ENCODE results near the gene APBA1. TPM values are rescaled to one million over a fixed set of nuclear protein-coding genes. Genes with fewer than 3 reads are reported as not detected.

The APBA1 gene
- total and polyA plus RNA-seq, 2 donors (not counting 1 experiment from before 2014, with no cell fraction given), result 0.01 to 0.05 TPM

DNA sequence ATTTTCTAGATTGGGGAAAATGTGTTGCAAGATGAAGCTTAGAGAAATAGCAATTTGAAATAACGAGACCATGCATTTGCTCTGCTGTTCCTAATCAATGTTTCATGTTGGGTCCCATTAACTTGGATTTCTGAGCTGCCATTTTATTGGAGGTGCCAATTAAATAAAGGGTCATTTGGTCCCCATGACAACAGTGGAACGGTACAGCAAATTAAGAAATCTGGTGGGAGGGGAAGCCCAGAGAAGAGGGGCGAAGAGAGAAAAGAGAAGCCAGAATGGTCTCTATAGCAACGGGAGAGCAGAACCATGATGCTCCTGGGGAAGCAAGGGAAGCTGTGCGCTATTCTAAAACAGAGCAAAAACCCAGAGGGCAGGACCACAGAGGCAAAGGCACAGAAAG is 226.9 kb downstream of the APBA1 start:
- ATAC-seq (ENCODE audit: low read depth) (no peak), DNase-seq (no peak)
- Histone ChIP-seq H2AFZ (ENCODE audit: insufficient read depth, low read depth, low read length, poor library complexity, severe bottlenecking) (no peak overlapping the region), H3K4me2 (replicated peaks; ENCODE audit: low read depth, low read length, poor library complexity, severe bottlenecking) (no peak overlapping the region), H3K4me1 (ENCODE audit: control insufficient read depth in 2 of 2, insufficient read depth in 2 of 2, low read length in 2 of 2) (no peaks in the 10 kb centered on the region), H3K27me3 (replicated peaks in 1 of 4; ENCODE audit: control extremely low read depth in 1 of 4, control insufficient read depth in 3 of 4, insufficient read depth in 4 of 4, low read length in 3 of 4) (no peaks in the 10 kb centered on the region), H3K9ac (ENCODE audit: low read length) (no peak overlapping the region), H3K27ac (ENCODE audit: low read length in 2 of 2) (no peak overlapping the region), H3K79me2 (ENCODE audit: control insufficient read depth, insufficient read depth, low read length) (no peaks in the 10 kb centered on the region), H3K4me3 (ENCODE audit: control extremely low read depth in 1 of 5, extremely low read depth in 1 of 5, insufficient read depth in 1 of 5, low read depth in 2 of 5, low read length in 4 of 5) (no peak overlapping the region), H4K20me1 (ENCODE audit: control insufficient read depth, insufficient read depth, low read length, poor library complexity, severe bottlenecking) (no peaks in the 10 kb centered on the region), H3K9me3 (ENCODE audit: control extremely low read depth in 1 of 3, control insufficient read depth in 2 of 3, insufficient read depth in 1 of 3, low read length in 2 of 3) (peaks cover 0 to 14% (median 0%) of the 10 kb centered on the region in 3 donors), H3K36me3 (replicated peaks in 1 of 2; ENCODE audit: control extremely low read depth in 1 of 2, control insufficient read depth in 1 of 2, extremely low read depth in 1 of 2, insufficient read depth in 2 of 2, low read length in 1 of 2) (no peaks in the 10 kb centered on the region)
- Mint-ChIP-seq H3K4me3 (no peak overlapping the region), H3K27ac (no peak overlapping the region), H3K27me3 (peaks cover 27% of the 10 kb centered on the region), H3K9me3 (ENCODE audit: insufficient read depth) (peaks cover 3% of the 10 kb centered on the region), H3K4me1 (no peaks in the 10 kb centered on the region)
- ChIA-PET POLR2A (no interaction called here), CTCF (no interaction called here)
- WGBS (ENCODE audit: insufficient coverage), result 78% methylated on average over 3 of the region's 5 CpGs
- intact Hi-C loops (cut with micrococcal nuclease), result no loop called here
- TF ChIP-seq EZH2 (IDR thresholded peaks at IDR 0.05; ENCODE audit: borderline replicate concordance, insufficient read depth, low read depth, low read length, poor library complexity, severe bottlenecking), result no peak
- TF ChIP-seq, protein P1, sequence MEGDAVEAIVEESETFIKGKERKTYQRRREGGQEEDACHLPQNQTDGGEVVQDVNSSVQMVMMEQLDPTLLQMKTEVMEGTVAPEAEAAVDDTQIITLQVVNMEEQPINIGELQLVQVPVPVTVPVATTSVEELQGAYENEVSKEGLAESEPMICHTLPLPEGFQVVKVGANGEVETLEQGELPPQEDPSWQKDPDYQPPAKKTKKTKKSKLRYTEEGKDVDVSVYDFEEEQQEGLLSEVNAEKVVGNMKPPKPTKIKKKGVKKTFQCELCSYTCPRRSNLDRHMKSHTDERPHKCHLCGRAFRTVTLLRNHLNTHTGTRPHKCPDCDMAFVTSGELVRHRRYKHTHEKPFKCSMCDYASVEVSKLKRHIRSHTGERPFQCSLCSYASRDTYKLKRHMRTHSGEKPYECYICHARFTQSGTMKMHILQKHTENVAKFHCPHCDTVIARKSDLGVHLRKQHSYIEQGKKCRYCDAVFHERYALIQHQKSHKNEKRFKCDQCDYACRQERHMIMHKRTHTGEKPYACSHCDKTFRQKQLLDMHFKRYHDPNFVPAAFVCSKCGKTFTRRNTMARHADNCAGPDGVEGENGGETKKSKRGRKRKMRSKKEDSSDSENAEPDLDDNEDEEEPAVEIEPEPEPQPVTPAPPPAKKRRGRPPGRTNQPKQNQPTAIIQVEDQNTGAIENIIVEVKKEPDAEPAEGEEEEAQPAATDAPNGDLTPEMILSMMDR (IDR thresholded peaks at IDR 0.05), result no peak

DNA sequence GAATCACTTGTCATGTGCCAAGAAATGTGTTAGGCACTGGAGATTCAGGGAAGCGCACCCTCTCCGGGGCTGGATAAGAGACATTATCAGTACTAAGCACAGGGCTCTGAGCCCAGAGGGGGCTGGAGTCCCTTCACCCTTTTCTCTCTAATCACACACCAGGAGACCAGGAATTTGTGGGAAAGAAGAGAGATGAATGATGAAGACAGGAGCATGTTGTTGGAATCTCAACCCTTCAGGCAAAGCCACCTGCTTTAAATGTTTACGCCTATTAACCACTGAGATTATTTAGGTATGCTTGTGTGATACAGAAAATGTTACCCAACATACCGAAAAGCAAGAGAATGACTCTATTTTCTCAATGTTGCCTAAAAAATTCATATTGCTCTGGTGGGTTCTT is 227.4 kb downstream of the APBA1 start:
- H3K9me3 Mint-ChIP-seq (ENCODE audit: insufficient read depth), result peaks cover 3% of the 10 kb centered on the region
- Histone ChIP-seq H4K20me1 (ENCODE audit: control insufficient read depth, insufficient read depth, low read length, poor library complexity, severe bottlenecking) (no peaks in the 10 kb centered on the region), H3K4me2 (replicated peaks; ENCODE audit: low read depth, low read length, poor library complexity, severe bottlenecking) (no peak overlapping the region), H3K27ac (ENCODE audit: low read length in 2 of 2) (no peak overlapping the region), H3K9ac (ENCODE audit: low read length) (no peak overlapping the region), H3K4me1 (ENCODE audit: control insufficient read depth in 2 of 2, insufficient read depth in 2 of 2, low read length in 2 of 2) (no peaks in the 10 kb centered on the region), H3K36me3 (replicated peaks in 1 of 2; ENCODE audit: control extremely low read depth in 1 of 2, control insufficient read depth in 1 of 2, extremely low read depth in 1 of 2, insufficient read depth in 2 of 2, low read length in 1 of 2) (no peaks in the 10 kb centered on the region), H3K27me3 (replicated peaks in 1 of 4; ENCODE audit: control extremely low read depth in 1 of 4, control insufficient read depth in 3 of 4, insufficient read depth in 4 of 4, low read length in 3 of 4) (no peaks in the 10 kb centered on the region), H3K4me3 (ENCODE audit: control extremely low read depth in 1 of 5, extremely low read depth in 1 of 5, insufficient read depth in 1 of 5, low read depth in 2 of 5, low read length in 4 of 5) (no peak overlapping the region), H2AFZ (ENCODE audit: insufficient read depth, low read depth, low read length, poor library complexity, severe bottlenecking) (no peak overlapping the region), H3K79me2 (ENCODE audit: control insufficient read depth, insufficient read depth, low read length) (no peaks in the 10 kb centered on the region), H3K9me3 (ENCODE audit: control extremely low read depth in 1 of 3, control insufficient read depth in 2 of 3, insufficient read depth in 1 of 3, low read length in 2 of 3) (peaks cover 0 to 14% (median 0%) of the 10 kb centered on the region in 3 donors)
- intact Hi-C loops (cut with micrococcal nuclease), result no loop called here
- H3K27ac Mint-ChIP-seq, result no peak overlapping the region
- no CpG with 5 or more reads among the region's 4 CpGs for WGBS (ENCODE audit: insufficient coverage)
- no peak for ATAC-seq (ENCODE audit: low read depth)
- no peak for DNase-seq
- CTCF ChIA-PET, result no interaction called here
- no peak for TF ChIP-seq EZH2 (IDR thresholded peaks at IDR 0.05; ENCODE audit: borderline replicate concordance, insufficient read depth, low read depth, low read length, poor library complexity, severe bottlenecking)
- TF ChIP-seq, protein P1 (IDR thresholded peaks at IDR 0.05), result no peak
- H3K4me1 Mint-ChIP-seq, result no peaks in the 10 kb centered on the region
- H3K4me3 Mint-ChIP-seq, result no peak overlapping the region
- peaks cover 27% of the 10 kb centered on the region for H3K27me3 Mint-ChIP-seq
- POLR2A ChIA-PET, result no interaction called here

All from B cell (primary cell).